ENCODE results near the gene SYPL1.

Gene SYPL1

DNA sequence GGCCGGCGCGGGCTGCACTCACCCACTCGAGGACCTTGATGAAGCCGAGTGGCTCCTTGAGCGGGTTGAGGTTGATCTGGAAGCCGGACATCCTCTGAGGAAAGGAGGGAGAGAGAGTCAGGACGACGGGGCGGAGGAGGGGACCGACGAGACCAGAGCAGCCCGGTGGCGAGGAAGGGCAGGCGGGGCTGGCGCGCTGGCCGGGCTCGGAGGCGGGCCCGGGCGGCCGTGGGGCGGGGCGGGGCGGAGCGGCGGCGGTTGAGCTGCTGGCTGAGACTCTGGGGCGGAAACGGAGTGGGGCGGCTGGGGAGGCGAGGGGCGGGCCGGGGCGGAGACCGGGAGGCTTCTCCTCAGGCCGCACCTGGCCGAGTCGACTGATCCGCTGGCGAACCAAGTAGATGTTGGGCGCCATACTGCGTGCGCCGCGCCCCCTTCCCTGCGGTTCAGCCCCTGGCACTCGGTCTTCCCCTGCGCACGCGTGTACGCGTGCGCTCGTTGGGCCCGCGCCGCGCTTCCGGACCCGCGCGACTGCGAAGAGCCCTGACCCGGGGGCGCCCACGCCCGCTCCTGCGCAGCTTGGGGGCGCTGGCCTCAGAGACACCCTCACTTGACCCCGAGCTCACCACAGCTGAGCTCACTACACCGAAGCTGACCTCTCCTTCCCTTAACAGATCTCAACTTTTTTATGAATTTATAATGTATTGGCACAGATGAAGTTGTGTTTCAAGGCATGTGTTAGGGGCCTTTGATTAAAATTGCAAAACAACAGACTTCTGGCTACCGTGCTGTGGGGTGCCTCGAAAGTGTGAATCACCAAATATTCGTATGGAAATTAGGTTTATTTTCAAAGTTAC lies at the start of gene SYPL1:
SYPL1 (minus strand) TSS at position 195 of the 854 bp plus-strand sequence; CDS start at position 91, 104 bp downstream.
- Histone ChIP-seq H3K4me1 (ENCODE audit: control insufficient read depth, insufficient read depth, low read length) (peaks cover 34% of the 10 kb centered on the region), H3K9ac (ENCODE audit: low read depth, low read length) (peak within 1 kb of the TSS; percentile 84), H3K36me3 (ENCODE audit: control insufficient read depth, insufficient read depth, low read length) (no peaks in the 10 kb centered on the region), H3K4me3 (ENCODE audit: low read depth, low read length) (peak within 1 kb of the TSS; percentile 96), H3K27me3 (ENCODE audit: control insufficient read depth, insufficient read depth, low read length) (peaks cover 3% of the 10 kb centered on the region; the same call in 1 of the 2 replicates), H3K9me3 (ENCODE audit: control insufficient read depth, insufficient read depth, low read length) (no peaks in the 10 kb centered on the region), H3K27ac (ENCODE audit: low read depth, low read length) (peak within 1 kb of the TSS; percentile 91)

DNA sequence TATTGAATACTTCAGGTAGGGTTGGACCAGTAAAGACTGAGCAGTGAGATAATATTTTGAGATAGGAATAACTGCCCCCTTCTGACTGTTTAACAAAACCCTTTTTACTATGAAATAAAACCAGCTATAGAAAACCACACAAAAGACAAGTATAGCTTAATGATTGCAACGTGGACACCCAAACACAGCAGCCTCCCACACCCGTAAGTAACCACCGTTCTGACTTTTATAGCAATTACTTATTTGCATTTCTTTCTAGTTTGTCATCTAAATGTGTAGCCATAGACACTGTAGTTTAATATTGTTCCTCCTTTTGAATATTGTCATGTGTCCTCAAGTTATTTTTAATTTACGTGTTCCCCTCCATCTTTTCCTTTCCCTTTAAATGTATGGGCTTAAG lies 42.9 kb upstream of the SYPL1 start:
- Histone ChIP-seq H3K27ac (ENCODE audit: low read depth, low read length) (no peak overlapping the region), H3K4me1 (ENCODE audit: control insufficient read depth, insufficient read depth, low read length) (no peaks in the 10 kb centered on the region), H3K9me3 (ENCODE audit: control insufficient read depth, insufficient read depth, low read length) (no peaks in the 10 kb centered on the region), H3K36me3 (ENCODE audit: control insufficient read depth, insufficient read depth, low read length) (no peaks in the 10 kb centered on the region), H3K4me3 (ENCODE audit: low read depth, low read length) (no peak overlapping the region), H3K9ac (ENCODE audit: low read depth, low read length) (no peak overlapping the region), H3K27me3 (ENCODE audit: control insufficient read depth, insufficient read depth, low read length) (no peaks in the 10 kb centered on the region)

DNA sequence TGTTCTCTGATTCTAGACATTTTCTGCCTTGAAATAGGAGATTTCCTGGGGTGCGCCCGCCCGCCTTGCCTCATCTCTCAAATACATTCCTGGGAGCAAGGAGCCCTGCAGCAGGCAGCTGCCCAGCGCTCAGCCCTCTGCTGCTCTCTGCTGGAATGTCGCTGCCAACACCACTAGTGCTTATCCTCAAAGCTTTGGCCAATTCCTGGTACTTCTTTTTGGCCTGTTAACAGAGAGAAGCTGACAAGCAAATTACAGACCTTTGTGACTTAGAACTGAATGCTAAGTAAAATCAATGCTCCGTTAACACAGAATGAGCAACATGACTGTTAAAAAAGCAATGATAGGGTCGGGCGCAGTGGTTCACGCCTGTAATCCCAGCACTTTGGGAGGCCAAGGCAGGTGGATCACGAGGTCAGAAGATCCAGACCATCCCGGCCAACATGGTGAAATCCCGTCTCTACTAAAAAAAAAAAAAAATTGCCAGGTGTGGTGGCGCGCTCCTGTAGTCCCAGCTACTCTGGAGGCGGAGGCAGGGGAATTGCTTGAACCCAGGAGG lies 41.9 kb upstream of the SYPL1 start:
- no peaks in the 10 kb centered on the region for H3K9me3 ChIP-seq (ENCODE audit: control insufficient read depth, insufficient read depth, low read length)
- H3K27me3 ChIP-seq (ENCODE audit: control insufficient read depth, insufficient read depth, low read length): no peaks in the 10 kb centered on the region
- no peak overlapping the region for H3K4me3 ChIP-seq (ENCODE audit: low read depth, low read length)
- no peaks in the 10 kb centered on the region for H3K4me1 ChIP-seq (ENCODE audit: control insufficient read depth, insufficient read depth, low read length)
- no peak overlapping the region for H3K9ac ChIP-seq (ENCODE audit: low read depth, low read length)
- H3K27ac ChIP-seq (ENCODE audit: low read depth, low read length): no peak overlapping the region
- H3K36me3 ChIP-seq (ENCODE audit: control insufficient read depth, insufficient read depth, low read length): no peaks in the 10 kb centered on the region

DNA sequence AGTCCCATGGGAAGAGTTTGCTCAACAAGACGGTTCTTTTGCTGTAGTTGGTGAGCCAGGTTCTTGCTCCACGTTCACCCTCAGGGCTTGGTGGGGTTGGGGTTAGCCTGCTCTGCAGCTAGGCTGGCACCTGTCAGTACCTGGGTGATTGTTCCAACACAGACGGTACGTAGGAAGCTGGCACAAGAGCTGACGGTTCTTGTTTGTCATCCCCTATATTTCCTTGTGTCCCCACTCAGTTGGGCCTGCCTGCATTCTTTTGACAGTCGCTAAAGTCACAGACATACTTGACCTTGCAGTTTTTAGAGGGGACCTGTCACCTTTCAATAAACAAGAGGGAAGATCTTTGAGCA lies 40.2 kb upstream of the SYPL1 start:
- H3K4me1 ChIP-seq (ENCODE audit: control insufficient read depth, insufficient read depth, low read length): no peaks in the 10 kb centered on the region

DNA sequence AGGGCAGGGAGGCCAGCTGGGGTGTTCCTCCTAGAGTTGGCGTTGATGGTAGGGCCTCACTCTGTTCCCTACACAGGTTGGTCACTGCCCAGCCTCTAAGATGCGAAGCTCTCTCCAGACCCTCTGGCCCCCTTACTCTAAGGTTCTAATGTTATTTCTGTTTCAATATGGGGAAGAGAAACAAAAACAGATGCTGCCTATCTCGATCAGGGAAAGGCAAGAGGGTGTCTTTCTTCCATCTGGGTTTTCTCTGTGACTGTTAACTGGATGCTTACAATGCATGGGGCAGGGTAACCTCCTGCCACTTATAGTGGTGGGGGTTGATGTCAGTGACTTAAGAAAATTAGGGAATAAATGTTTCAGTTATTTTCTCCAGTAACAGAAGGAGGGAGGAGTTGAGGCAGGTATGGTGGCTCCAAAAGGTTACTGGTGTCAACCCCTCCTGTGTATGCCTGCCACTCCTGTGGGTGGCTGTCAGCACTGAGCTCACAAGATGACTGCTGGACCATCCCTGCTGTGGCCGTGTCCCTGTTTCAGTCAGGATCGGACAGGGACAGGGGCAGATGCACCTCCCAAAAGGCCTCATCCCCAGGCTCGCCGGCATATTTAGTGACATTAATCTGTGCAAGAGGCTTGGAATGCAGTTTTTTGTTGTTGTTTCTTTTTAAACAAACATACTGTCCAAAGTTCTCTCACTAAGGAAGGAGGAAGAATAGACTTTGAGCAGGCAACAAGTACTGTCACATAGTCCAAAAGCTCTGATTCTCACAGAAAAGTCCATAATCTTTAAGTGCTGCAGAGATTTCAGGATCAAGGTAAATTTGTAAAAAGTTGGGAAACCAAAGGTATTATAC lies 39.6 kb upstream of the SYPL1 start:
- Histone ChIP-seq H3K9ac (ENCODE audit: low read depth, low read length) (no peak overlapping the region), H3K36me3 (ENCODE audit: control insufficient read depth, insufficient read depth, low read length) (no peaks in the 10 kb centered on the region), H3K9me3 (ENCODE audit: control insufficient read depth, insufficient read depth, low read length) (no peaks in the 10 kb centered on the region), H3K4me3 (ENCODE audit: low read depth, low read length) (no peak overlapping the region), H3K27ac (ENCODE audit: low read depth, low read length) (no peak overlapping the region), H3K27me3 (ENCODE audit: control insufficient read depth, insufficient read depth, low read length) (no peaks in the 10 kb centered on the region), H3K4me1 (ENCODE audit: control insufficient read depth, insufficient read depth, low read length) (no peaks in the 10 kb centered on the region)

More for the DNA sequence above, 40.2 kb upstream of the SYPL1 start:
- H3K9me3 ChIP-seq (ENCODE audit: control insufficient read depth, insufficient read depth, low read length): no peaks in the 10 kb centered on the region
- no peak overlapping the region for H3K27ac ChIP-seq (ENCODE audit: low read depth, low read length)
- H3K4me3 ChIP-seq (ENCODE audit: low read depth, low read length): no peak overlapping the region
- no peaks in the 10 kb centered on the region for H3K36me3 ChIP-seq (ENCODE audit: control insufficient read depth, insufficient read depth, low read length)
- H3K27me3 ChIP-seq (ENCODE audit: control insufficient read depth, insufficient read depth, low read length): no peaks in the 10 kb centered on the region
- H3K9ac ChIP-seq (ENCODE audit: low read depth, low read length): no peak overlapping the region

DNA sequence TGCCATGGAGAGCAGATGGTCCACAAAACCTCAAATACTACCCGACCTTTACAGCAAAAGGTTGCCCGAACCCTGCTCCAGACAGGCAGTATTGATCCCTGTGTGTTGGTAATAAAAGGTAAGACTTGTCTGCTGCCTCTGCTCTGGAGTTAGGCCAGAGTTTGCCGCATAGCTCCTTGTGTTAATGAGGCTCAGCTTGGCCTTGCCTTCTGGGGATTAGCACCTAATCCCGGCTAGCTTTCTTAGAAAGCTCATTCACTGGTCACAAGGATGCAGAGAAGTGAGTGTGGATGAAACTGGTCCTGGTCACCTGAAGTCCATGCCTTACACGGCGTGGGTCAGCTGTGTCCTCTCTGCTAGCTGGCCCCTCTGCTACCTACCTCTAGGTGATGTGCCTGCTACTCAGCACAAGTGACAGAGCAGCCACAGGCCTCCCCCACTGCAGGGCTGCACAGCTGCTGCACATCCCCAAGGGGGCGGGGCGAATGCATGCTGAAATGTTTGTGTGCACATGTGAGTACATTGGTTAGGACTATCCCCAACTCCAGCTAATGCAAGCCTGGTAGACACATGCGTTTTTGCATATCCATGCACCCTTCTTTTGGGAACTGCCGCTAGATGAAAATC lies 31.7 kb upstream of the SYPL1 start:
- no peaks in the 10 kb centered on the region for H3K9me3 ChIP-seq (ENCODE audit: control insufficient read depth, insufficient read depth, low read length)
- H3K9ac ChIP-seq (ENCODE audit: low read depth, low read length): no peak overlapping the region
- H3K27me3 ChIP-seq (ENCODE audit: control insufficient read depth, insufficient read depth, low read length): no peaks in the 10 kb centered on the region
- peaks cover 7% of the 10 kb centered on the region for H3K4me1 ChIP-seq (ENCODE audit: control insufficient read depth, insufficient read depth, low read length)
- H3K36me3 ChIP-seq (ENCODE audit: control insufficient read depth, insufficient read depth, low read length): no peaks in the 10 kb centered on the region
- no peak overlapping the region for H3K4me3 ChIP-seq (ENCODE audit: low read depth, low read length)
- H3K27ac ChIP-seq (ENCODE audit: low read depth, low read length): no peak overlapping the region

GRCh38 chr7:106142136-106142535 lies 30.0 kb upstream of the SYPL1 start:
- no peaks in the 10 kb centered on the region for H3K36me3 ChIP-seq (ENCODE audit: control insufficient read depth, insufficient read depth, low read length)

GRCh38 chr7:106140406-106141173 lies 28.5 kb upstream of the SYPL1 start:
- H3K27ac ChIP-seq (ENCODE audit: low read depth, low read length): no peak overlapping the region
- H3K4me3 ChIP-seq (ENCODE audit: low read depth, low read length): no peak overlapping the region
- H3K4me1 ChIP-seq (ENCODE audit: control insufficient read depth, insufficient read depth, low read length): peaks cover 8% of the 10 kb centered on the region
- H3K9me3 ChIP-seq (ENCODE audit: control insufficient read depth, insufficient read depth, low read length): no peaks in the 10 kb centered on the region
- no peaks in the 10 kb centered on the region for H3K27me3 ChIP-seq (ENCODE audit: control insufficient read depth, insufficient read depth, low read length)
- no peaks in the 10 kb centered on the region for H3K36me3 ChIP-seq (ENCODE audit: control insufficient read depth, insufficient read depth, low read length)
- H3K9ac ChIP-seq (ENCODE audit: low read depth, low read length): no peak overlapping the region

More at GRCh38 chr7:106142136-106142535, 30.0 kb upstream of the SYPL1 start:
- Histone ChIP-seq H3K4me1 (ENCODE audit: control insufficient read depth, insufficient read depth, low read length) (peaks cover 8% of the 10 kb centered on the region), H3K27ac (ENCODE audit: low read depth, low read length) (no peak overlapping the region), H3K27me3 (ENCODE audit: control insufficient read depth, insufficient read depth, low read length) (no peaks in the 10 kb centered on the region), H3K9me3 (ENCODE audit: control insufficient read depth, insufficient read depth, low read length) (no peaks in the 10 kb centered on the region), H3K4me3 (ENCODE audit: low read depth, low read length) (no peak overlapping the region), H3K9ac (ENCODE audit: low read depth, low read length) (no peak overlapping the region)

GRCh38 chr7:106139265-106140251 lies 27.4 kb upstream of the SYPL1 start:
- Histone ChIP-seq H3K9ac (ENCODE audit: low read depth, low read length) (no peak overlapping the region), H3K9me3 (ENCODE audit: control insufficient read depth, insufficient read depth, low read length) (no peaks in the 10 kb centered on the region), H3K27me3 (ENCODE audit: control insufficient read depth, insufficient read depth, low read length) (no peaks in the 10 kb centered on the region), H3K4me3 (ENCODE audit: low read depth, low read length) (no peak overlapping the region), H3K27ac (ENCODE audit: low read depth, low read length) (no peak overlapping the region), H3K36me3 (ENCODE audit: control insufficient read depth, insufficient read depth, low read length) (no peaks in the 10 kb centered on the region), H3K4me1 (ENCODE audit: control insufficient read depth, insufficient read depth, low read length) (peaks cover 8% of the 10 kb centered on the region)

All from HUES48 (cell line).